Stimulated activated naive CD8-positive, alpha-beta T cell treated with anti-CD3 and anti-CD28 coated beads, Interleukin-15, Interleukin-2, amounts not matched to agents 100 U/mL and 50 U/mL, for 24 hours (primary cell): Measurements from ENCODE around the gene PROX1.
A peak's percentile ranks its signal among the peaks of the same experiment; 100 is the strongest.

Experiments
- ATAC-seq: fragments of 150-1000 bp; cut with Tn5 transposase; one replicate; pipeline ENCODE4 v1.10.0; 2021
- DNase-seq: peaks from one replicate; pipeline ENCODE4 v3.0.0; 2021

Gene PROX1

DNA sequence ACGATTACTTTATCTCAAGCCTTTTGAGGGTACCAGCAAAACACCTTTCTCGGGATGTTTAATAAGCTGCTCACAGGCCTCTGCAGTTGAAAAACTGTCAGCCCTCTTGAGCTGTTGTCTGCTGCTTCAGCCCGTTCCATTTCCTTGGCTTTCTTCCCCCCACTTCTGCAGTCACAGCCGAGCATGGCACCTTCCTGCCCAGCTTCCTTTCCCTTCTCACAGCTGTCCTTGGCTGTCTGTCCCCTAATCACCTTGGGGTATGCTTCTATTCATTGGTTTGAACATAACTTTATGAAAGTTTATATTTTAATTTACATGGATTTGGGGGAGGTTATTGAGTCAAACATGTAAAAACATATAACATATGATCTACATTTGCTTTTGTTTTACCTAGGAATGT is 6.9 kb upstream of the PROX1 start:
- no peak for DNase-seq
- ATAC-seq, result no peak

DNA sequence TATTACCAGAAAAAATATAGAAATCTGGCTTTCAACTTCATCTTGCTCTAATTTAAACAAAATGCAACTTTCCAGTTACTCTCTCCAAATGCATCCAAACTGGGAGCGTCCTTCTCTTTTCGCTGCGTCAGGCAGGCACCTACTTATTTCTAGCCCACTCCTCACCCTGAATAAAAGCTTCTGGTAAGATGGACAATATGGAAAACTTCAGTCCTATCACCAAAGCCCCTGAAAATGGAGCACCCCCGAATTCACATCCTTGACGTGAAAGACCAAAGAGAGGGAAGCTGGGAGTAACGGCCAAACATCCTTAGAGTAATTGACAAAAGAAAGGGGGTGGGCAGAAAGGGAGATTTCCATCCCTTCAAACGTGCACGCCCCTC is 5.5 kb upstream of the PROX1 start:
- ATAC-seq, result no peak
- DNase-seq, result no peak

DNA sequence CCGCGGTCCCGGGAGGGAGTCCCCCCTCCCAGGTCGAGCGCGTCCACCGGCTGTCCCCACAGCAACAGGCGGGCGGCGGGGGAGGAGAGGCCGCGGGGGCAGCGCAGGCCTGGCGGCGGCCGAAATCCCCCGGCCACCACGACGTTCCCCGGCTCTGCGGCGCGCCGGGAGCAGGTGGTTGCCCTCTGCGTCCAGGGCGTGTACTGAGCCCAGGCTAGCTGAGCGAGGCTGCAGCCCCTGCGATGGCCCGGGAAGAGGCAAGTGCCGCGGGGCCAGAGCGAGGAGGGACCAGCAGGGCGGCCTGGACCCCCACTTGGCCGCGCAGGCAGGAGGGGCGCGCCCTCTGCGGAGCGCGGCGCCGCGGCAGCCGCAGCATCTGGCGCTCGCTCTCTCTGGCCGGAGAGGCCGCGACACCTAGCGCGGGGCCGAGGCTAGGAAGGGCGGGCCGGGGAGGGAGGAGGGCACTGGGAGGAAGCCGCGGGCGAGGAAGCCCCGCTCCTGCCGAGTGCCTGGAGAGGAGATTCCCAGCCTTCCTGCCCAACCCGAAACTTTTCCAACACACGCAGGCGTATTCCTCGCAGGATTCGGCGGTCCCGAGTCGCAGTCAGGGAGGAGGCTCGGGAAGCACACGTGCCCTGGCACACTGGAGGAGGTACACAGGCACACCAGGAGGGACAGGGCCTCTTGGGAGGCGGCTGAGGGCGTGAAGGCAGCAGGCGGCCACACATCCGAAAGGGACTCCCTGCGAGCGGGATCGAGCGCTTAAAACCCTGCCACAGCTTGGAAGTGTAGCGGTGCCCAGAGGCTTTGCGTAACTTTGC is 4.9 kb upstream of the PROX1 start:
- ATAC-seq (no peak), DNase-seq (no peak)

DNA sequence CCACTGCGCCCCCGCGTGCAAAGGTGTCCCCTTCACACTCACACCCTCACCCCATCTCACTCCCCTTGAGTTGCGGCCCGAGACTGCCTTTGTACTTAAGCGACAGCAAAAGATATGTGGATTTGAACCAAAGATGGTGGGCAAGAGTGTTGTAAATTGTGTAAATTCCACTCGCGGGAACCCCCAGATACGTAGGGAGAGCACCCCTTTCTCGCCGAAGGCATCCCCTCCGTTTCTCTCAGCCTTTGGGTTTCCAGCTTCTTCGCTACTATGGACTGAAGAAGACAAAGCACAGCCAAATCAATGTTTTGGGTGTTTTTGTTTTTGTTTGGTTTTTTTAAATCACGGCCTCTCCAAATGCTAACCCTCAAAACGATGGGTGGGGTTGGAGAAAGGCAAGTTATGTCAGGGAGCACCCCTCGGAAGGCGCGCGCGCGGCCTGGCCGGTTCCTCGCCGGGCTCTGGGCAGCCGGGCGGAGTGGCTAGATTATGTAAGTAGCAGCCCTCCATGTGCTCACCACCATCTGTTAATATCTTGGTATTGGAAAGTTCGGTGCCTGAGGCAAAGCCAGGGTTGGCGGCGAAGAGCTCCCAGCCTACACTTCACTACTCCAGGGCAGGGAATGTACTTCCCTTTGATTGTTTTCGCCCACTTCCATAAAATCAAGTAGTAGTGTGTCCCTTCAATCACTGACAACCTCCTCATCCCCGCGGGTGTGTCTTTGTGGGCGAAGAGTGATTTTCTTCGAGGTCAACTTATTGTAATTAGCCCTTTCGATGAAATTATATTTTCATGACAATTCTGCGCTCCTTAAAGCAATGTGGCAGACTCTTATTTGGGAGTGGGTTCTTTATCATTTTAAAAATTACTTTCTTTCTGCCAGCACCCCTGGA is 4.0 kb upstream of the PROX1 start:
- ATAC-seq, result no peak
- no peak for DNase-seq

DNA sequence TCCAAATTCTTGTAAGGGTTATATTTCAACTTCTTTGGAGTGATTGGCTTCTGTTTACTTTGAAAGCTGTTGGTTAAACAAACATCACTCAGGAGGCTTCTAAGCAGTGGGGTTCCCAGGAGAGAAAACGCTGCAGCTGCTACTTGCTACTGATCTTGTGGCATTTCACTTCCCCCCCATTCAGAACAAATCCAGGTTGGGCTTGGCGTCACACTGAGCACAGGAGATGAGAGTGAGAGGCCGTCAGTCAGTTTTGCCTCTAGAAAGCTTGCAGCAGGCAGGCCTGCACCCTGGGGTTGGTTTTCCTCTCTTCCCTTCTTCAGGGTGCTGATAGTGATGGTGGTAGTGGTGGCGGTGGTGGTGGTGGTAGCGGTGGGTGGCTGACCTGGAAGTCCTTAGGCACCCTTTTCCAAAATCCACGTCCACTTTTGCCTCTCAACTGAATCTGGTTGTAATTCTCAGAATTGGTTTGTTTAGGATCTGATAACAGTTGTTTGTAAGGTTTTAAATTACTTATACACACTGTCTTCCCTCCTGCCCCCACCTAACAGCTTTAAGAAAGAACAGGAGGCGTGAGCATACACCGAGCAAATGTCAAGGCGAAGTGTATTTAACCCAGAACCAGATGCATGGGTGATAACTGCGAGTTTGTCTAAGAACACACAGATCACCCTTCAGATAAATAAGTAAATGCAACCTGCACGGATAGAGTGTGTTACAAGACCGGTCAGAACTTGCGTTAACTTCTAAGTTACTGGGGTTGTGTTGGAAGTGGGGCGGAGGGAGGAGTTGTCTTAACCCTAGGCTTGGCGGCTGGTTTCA is 3.2 kb upstream of the PROX1 start:
- DNase-seq (no peak), ATAC-seq (no peak)

DNA sequence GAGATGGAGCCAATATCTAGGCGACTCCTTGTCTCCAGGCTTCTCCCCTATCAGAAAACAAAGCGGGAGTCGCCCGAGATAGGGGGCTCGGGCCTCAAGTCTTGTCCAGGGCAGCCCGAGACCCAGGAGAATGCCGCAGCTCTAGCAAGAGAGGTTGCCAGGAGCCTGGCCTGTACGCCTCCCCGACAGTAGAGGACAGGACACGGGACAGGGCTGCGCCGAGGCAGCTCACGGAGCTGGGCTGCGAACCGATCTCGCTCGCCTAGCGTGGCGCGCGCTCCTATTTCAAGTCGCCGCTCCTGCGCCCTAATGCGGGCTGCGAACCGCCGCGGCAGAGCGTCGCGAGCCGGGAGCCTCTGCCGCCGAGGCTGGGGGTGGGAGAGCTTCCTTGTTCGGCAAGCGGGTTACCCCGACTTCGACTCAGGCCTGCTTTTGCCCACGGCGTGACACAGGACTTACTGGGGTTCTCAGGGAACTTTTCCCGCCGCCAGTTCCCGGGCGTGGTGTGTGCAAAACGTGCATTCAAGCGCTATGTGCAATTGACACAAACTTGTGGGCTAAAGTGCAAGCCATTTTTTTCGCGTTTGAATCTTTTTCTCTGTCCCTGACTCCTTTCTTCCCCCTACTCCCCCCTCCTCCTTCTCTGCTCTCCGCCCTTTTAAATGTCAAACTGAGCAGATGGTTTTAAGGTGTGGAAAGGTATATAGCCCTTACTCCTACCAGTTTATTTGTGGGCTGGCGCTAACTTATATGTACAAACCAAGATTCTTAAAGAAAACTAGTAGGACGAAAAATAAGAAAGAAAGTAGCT is 2.4 kb upstream of the PROX1 start:
- ATAC-seq, result no peak
- peak; percentile 8 for DNase-seq

DNA sequence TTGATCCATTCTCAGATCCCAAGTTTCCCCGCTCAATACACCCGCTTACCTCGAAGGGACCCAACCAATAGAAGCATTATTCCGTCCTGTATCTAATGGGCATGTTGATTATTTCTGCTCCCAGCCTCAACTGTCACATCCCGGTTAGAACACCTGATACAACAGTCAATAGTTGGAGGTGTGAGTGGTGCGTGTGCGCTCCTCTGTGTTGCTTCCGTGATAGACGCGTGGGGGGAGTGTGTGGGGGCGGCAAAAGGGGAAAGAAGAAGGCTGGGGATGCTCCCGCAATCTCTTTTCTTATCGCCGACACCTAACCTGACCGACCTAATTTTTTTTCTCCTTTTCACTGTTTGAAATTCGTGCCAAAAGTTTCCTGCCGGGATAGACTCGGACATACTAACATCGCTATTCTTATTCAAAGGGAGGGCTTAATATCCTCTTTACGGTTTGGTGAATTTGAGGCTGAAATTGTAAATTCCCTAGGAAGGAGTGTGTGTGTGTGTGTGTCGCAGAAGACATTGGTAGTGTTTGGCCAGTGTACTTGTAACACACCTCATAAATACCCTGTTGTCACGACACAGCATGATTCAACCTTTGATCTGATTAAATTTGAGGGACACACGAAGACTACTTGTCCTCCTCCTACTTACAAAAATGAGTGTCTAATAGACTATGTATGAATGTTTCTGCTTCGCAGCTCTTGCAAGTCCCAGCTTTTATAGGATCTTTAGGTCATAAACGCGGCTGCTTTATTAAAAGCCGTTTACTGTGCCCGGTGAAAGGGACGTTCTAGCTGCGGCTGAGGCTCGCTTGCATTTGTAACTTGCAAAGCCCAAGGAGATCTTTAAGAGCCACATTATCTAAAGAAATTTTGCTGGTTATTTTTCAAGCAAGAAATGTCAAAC is 1.5 kb upstream of the PROX1 start:
- no peak for DNase-seq
- ATAC-seq, result no peak

DNA sequence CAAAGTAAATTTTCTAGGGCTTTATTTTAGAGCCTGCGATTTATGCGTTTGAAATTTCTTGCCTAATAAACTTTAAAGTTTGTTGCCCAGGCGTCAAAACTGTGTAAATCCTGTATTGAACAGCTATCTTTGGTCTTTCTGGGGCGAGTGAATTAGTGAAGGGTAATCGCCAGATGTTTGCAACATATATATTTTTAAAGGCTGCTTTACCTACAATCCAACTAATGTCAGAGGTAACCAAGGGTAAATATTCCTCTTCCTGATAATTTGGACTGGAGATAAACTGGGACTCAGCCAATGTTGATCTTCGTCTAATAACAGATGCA is 885 bp upstream of the PROX1 start:
- ATAC-seq (no peak), DNase-seq (no peak)

DNA sequence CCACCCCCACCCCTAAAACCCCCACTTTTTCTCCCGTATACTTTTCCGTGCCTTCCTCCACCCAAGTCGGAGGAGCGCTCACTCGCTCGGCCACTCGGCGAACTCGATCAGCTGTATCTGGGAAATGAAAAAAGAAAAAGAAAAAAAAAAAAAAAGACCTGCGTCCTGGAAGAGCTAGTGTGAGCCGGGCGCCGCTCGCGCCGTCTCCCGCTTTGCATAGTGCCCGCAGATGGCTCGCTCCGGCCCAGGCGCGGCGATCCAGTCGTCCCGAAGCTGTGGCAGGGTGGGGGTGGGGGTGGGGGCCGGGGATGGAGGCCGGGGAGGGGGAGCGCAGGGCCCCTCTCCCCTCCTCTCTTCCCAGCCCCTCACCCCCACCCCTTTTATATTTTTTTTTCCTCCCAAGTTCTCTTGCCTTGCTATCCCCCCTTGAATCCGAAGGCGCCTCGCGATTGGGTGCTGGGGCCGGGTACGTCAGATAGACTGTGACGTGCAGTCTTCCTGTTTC is 299 bp upstream of the PROX1 start:
- DNase-seq, result peak; percentile 52

DNA sequence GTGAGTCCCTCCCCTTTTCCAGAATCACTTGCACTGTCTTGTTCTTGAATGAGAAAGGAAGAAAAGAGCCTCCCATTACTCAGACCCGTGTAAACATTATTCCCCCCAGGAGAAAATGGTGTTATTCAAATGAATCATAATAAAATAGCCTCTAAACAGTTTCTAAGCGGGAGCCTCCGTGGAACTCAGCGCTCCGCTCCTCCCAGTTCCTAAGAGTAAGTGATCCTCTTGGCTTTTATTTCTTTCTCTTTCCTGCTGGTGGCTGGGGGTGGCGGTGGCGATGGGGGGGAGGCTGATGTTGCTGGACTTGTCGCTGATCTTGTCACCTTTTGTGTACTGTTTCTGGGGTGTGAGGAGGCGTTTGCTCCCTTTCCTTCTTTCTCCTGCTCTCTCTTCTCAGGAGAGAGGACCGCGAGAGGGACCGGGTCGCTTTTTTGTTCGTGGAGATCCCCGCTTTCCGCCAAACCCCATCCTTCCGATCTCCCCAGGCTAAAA is 781 bp downstream of the PROX1 start:
- ATAC-seq (no peak), DNase-seq (no peak)

More for the DNA sequence above, 299 bp upstream of the PROX1 start:
- no peak for ATAC-seq

DNA sequence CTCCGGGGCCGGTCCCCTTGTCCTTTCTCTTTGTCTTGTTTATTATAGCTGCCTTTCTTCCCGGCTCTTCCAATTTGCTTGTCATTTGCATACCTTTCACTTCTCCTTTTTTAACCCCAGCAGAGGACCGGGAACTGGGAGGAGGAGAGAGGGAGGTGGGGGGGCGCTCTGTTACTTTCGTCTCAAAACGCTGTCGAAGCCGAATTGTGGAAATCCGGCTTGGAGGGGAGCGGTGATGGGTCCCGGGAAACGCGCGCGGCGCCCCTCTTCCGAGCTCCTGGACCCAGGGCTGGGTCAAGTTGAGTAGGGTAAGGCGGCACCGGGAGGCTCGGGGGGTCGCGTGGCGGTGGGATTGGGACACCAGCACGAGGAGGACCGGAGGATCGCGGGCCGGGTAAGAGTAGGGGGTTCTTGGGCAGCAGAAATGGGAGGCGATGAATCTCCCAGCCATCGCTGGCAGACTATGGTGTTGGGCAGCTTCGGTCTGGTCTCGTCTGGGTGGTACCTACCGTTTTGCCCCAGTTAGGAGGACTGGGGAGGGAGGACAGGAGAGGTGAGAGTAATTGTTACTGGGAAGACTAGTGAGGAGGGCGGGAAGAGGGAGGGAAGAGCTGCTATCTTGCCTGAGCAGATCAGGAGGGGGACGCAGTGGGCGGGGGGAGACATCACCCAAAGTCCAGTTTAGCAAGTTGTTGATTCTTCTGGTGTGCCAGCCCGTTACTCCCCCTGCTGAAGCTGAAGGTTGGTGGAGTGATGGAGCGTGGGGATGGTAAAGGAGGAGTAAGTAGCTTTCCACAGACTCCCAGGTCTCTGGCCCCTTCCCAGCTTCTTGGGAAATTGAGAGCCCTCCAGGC is 1.5 kb downstream of the PROX1 start:
- DNase-seq (no peak), ATAC-seq (no peak)

DNA sequence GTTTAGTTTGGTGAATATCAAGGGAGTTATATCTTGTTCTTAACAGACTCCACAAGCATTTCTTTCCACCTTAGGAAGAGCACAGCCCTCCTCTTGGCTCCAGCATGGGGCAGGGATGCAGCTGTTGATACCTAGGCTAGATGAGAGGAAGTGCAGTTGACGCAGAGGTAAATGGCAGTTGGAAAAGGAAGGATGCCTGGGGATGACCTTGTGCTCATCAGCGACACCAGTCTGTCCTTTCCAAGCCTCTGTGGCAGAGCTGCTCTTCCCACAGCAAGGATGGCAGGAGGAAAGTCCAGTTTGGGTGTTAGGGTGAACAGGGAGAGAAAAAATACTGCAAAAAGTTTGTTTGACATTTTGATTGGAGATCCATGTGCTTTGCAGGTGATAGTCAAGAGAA is 6.2 kb downstream of the PROX1 start:
- no peak for ATAC-seq
- no peak for DNase-seq

DNA sequence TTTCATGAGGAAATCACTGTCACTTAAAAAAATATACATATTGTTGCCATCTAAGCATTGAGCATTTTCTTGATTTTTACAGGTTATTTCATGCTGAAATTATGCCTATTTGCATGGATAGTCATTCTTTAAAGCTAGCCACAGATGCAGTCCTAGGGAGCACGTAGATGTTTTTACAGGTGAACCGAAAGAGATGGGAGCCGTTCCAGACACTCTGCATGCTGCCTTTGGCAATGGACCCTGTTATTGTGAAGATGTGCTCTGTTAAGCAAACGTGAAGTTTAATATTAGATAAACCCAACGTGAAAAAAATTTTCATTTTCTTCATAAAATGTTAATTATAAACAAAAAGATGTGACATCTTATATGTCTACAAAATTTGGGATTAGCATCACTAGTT is 7.1 kb downstream of the PROX1 start:
- DNase-seq (no peak), ATAC-seq (no peak)

DNA sequence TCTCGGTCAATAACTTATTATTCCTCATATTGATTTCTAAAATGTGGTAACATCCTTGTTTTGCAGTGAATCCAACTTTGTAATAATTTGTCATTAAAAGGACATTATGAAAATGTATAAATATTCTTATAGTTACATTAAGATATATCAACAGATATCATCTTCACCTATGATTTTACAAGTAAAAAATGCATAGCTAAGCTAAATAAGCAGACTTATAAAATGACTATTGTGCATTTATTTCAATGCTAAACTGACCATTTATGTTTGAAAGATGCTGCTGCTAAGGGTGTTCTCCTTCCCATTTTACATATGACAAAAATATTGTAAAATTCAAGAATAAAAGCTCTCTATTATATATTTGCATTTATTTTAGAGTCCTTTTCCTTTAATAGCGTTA is 7.8 kb downstream of the PROX1 start:
- ATAC-seq (no peak), DNase-seq (no peak)

DNA sequence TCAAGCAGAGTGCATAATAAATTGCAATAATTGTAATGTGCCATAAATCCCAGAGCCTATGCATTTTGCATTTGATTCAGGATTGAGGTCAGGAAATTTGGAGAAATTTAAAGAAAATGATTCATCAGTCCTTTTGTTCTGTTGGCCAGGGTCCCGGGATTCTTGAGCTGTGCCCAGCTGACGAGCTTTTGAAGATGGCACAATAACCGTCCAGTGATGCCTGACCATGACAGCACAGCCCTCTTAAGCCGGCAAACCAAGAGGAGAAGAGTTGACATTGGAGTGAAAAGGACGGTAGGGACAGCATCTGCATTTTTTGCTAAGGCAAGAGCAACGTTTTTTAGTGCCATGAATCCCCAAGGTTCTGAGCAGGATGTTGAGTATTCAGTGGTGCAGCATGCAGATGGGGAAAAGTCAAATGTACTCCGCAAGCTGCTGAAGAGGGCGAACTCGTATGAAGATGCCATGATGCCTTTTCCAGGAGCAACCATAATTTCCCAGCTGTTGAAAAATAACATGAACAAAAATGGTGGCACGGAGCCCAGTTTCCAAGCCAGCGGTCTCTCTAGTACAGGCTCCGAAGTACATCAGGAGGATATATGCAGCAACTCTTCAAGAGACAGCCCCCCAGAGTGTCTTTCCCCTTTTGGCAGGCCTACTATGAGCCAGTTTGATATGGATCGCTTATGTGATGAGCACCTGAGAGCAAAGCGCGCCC is 8.7 kb downstream of the PROX1 start:
- ATAC-seq (no peak), DNase-seq (no peak)

DNA sequence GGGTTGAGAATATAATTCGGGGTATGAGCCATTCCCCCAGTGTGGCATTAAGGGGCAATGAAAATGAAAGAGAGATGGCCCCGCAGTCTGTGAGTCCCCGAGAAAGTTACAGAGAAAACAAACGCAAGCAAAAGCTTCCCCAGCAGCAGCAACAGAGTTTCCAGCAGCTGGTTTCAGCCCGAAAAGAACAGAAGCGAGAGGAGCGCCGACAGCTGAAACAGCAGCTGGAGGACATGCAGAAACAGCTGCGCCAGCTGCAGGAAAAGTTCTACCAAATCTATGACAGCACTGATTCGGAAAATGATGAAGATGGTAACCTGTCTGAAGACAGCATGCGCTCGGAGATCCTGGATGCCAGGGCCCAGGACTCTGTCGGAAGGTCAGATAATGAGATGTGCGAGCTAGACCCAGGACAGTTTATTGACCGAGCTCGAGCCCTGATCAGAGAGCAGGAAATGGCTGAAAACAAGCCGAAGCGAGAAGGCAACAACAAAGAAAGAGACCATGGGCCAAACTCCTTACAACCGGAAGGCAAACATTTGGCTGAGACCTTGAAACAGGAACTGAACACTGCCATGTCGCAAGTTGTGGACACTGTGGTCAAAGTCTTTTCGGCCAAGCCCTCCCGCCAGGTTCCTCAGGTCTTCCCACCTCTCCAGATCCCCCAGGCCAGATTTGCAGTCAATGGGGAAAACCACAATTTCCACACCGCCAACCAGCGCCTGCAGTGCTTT is 9.4 kb downstream of the PROX1 start:
- ATAC-seq, result no peak
- no peak for DNase-seq

DNA sequence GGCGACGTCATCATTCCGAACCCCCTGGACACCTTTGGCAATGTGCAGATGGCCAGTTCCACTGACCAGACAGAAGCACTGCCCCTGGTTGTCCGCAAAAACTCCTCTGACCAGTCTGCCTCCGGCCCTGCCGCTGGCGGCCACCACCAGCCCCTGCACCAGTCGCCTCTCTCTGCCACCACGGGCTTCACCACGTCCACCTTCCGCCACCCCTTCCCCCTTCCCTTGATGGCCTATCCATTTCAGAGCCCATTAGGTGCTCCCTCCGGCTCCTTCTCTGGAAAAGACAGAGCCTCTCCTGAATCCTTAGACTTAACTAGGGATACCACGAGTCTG is 10.0 kb downstream of the PROX1 start:
- DNase-seq (no peak), ATAC-seq (no peak)

DNA sequence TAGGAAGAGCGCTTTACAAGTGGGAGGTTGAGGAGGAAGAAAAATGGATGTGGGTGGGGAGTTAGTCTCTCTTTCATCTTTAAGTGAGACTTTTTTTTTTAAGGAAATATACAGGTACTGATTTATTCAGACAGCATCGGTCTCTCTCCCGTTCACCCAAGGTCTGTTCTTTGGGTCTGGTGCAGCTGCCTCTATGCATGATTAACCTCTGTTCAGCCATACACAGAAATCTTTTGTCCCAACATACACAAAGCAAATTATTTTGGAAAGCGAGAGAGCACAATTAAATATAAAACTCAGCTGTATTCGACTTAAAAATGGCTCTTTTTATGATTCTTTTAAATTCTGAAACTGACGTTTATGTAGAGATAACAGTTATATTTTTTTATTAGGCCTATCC is 11.0 kb downstream of the PROX1 start:
- DNase-seq (no peak), ATAC-seq (no peak)
